Ascending aorta (tissue), 2 donors: Measurements from ENCODE around the gene LRP1B. TPM values are rescaled to one million over a fixed set of nuclear protein-coding genes. Genes with fewer than 3 reads are reported as not detected.
"Not testable (repeated sequence)": the region's sequence is repeated elsewhere in the genome, so short reads cannot be mapped to it uniquely, and the experiment has no call there.

Source experiments
- DNase-seq, 2 donors: peaks; one replicate each; pipeline ENCODE4 v3.0.0-alpha.2; 2019; ENCODE audit warnings: low spot score in 2 of 2
- H3K27ac ChIP-seq, 2 donors: fragments of 200-600 bp; sonication (generic); one replicate each; pipeline ENCODE4 v1.5.1; 2016 to 2017; ENCODE audit warnings: mild to moderate bottlenecking in 1 of 2
- H3K27me3 ChIP-seq: fragments of 200-600 bp; sonication (generic); one replicate; pipeline ENCODE4 v1.5.1; 2017
- H3K36me3 ChIP-seq, 2 donors: fragments of 200-600 bp; sonication (generic); one replicate each; pipeline ENCODE4 v1.5.1; 2016
- H3K4me1 ChIP-seq, 2 donors: fragments of 200-600 bp; sonication (generic); one replicate each; pipeline ENCODE4 v1.5.1; 2016 to 2017; ENCODE audit warnings: mild to moderate bottlenecking in 1 of 2
- H3K4me3 ChIP-seq, 2 donors: fragments of 200-600 bp; sonication (generic); one replicate each; pipeline ENCODE4 v1.5.1; 2016 to 2017; ENCODE audit warnings: mild to moderate bottlenecking in 1 of 2
- H3K9me3 ChIP-seq, 2 donors: fragments of 200-600 bp; sonication (generic); one replicate each; pipeline ENCODE4 v1.5.1; 2016
- CTCF ChIP-seq, 3 experiments: fragments of 200-600 bp in 2 of 3; fragments of 450-650 bp in 1 of 3; sonication (generic) in 2 of 3; IDR thresholded peaks; one replicate each; pipeline ENCODE4 v1.5.1; 2016 to 2019; ENCODE audit warnings: antibody characterized with exemption in 3 of 3, mild to moderate bottlenecking in 1 of 3, moderate library complexity in 1 of 3
- intact Hi-C: fragments of 100-400 bp; cut with DNase I; formaldehyde crosslinking; loops from one replicate; pipeline ENCODE4 v1.15.1; 2023
- total RNA-seq: library from RNA; depleted of rRNA; stranded (reverse); fragments of >200 nt; gene quantifications from one replicate; pipeline ENCODE4 v1.1.0, GENCODE V29; 2016

LRP1B gene
- total RNA-seq, 1 donor from 2014 or later, result not detected

- no peak for DNase-seq
- no peaks in the 10 kb centered on the region for H3K4me1 ChIP-seq
- intact Hi-C loops, result no loop called here
- H3K27me3 ChIP-seq, result no peaks in the 10 kb centered on the region
- TF ChIP-seq CTCF (IDR thresholded peaks at IDR 0.05), result no peak
- H3K4me3 ChIP-seq, result no peak overlapping the region
- H3K9me3 ChIP-seq, result no peaks in the 10 kb centered on the region
- no peak overlapping the region for H3K27ac ChIP-seq
- H3K36me3 ChIP-seq, result no peaks in the 10 kb centered on the region
Observed at GRCh38 chr2:142095647-142096046, 35.2 kb downstream of the LRP1B start.

- TF ChIP-seq CTCF (IDR thresholded peaks at IDR 0.05), result no peak
Observed at GRCh38 chr2:142094233-142094632, 36.6 kb downstream of the LRP1B start.

GRCh38 chr2:142088058-142088568, 42.7 kb downstream of the LRP1B start:
- Histone ChIP-seq H3K36me3 (no peaks in the 10 kb centered on the region), H3K9me3 (no peaks in the 10 kb centered on the region), H3K27ac (no peak overlapping the region), H3K27me3 (no peaks in the 10 kb centered on the region), H3K4me1 (no peaks in the 10 kb centered on the region), H3K4me3 (no peak overlapping the region)
- TF ChIP-seq CTCF (IDR thresholded peaks at IDR 0.05), result no peak
- DNase-seq, result no peak
- intact Hi-C loops, result no loop called here

More at GRCh38 chr2:142094233-142094632, 36.6 kb downstream of the LRP1B start:
- intact Hi-C loops, result no loop called here
- Histone ChIP-seq H3K9me3 (no peaks in the 10 kb centered on the region), H3K36me3 (no peaks in the 10 kb centered on the region), H3K4me3 (no peak overlapping the region), H3K4me1 (no peaks in the 10 kb centered on the region), H3K27ac (no peak overlapping the region), H3K27me3 (no peaks in the 10 kb centered on the region)
- no peak for DNase-seq

GRCh38 chr2:142087585-142087984, 43.2 kb downstream of the LRP1B start:
- DNase-seq, H3K9me3 ChIP-seq, H3K27me3 ChIP-seq, H3K4me3 ChIP-seq, H3K36me3 ChIP-seq, H3K27ac ChIP-seq, intact Hi-C loops, H3K4me1 ChIP-seq: not testable (repeated sequence)

- Histone ChIP-seq H3K4me1 (no peaks in the 10 kb centered on the region), H3K9me3 (no peaks in the 10 kb centered on the region), H3K36me3 (no peaks in the 10 kb centered on the region), H3K4me3 (no peak overlapping the region), H3K27ac (no peak overlapping the region), H3K27me3 (no peaks in the 10 kb centered on the region)
- no peak for TF ChIP-seq CTCF (IDR thresholded peaks at IDR 0.05)
- DNase-seq, result no peak
- intact Hi-C loops, result no loop called here
Observed at GRCh38 chr2:142082368-142082767, 48.4 kb downstream of the LRP1B start.

- Histone ChIP-seq H3K4me1 (no peaks in the 10 kb centered on the region), H3K27ac (no peak overlapping the region), H3K36me3 (no peaks in the 10 kb centered on the region), H3K27me3 (no peaks in the 10 kb centered on the region), H3K9me3 (no peaks in the 10 kb centered on the region), H3K4me3 (no peak overlapping the region)
- TF ChIP-seq CTCF (IDR thresholded peaks at IDR 0.05), result no peak
- no peak for DNase-seq
- intact Hi-C loops, result no loop called here
Observed at GRCh38 chr2:142076317-142076716, 54.5 kb downstream of the LRP1B start.
